DMS53 (cell line): ENCODE data around the gene TLCD1.
A peak's percentile ranks its signal among the peaks of the same experiment; 100 is the strongest.

Source experiments
- DNase-seq: peaks from one replicate; lab custom pipeline; 2025; lab: John Stamatoyannopoulos, UW

TLCD1 gene

DNA sequence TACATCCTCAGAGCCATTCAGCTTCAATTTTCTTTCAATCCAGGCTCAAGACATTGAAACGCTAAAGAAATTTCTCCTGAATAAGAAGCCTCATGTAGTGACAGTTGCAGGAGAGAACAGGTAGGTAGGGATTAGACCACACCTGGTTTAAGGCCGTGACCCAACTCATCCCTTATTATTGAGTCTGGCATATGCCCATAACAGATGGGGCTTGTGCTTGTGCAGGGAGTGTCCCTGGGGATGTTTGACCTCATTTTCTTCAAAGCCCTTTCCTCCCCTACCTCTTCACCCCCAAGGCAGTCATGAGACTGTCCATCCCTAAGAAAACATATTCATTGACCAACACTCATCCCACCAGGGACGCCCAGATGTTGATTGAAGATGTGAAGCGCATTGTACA lies 39.7 kb downstream of the TLCD1 start:
- DNase-seq: no peak

DNA sequence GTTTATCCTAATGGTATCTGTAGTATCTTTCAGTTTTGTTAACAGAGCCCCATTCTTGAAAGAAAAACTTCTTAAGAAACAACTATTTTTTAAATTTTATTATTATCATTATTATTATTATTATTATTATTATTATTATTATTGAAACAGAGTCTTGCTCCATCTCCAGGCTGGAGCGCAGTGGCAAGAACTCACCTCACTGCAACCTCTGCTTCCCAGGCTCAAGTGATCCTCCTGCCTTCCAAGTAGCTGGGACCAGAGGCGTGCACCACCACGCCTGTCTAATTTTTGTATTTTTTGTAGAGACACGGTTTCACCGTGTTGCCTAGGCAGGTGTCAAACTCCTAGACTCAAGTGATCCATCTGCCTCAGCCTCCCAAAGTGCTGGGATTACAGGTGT lies 40.7 kb downstream of the TLCD1 start:
- no peak for DNase-seq

DNA sequence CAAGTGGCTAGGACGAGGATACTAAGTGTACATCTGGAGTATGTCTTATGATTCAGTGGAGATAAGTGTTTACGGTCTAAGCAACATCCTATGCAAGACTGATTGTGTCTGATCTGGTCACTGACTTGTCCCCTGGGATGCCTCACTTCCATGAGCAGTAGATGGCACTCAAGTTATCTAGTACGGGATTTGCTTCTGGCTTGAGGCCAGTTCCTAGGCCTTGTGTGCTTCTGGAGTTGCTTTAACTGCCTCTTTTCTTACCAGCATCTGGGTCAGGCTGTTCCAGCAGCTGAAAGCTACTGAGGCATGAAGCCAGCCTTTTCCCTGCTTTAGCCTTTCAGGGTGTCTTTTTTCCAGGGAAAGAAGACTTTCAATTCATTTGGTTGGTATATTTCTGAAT lies 41.1 kb downstream of the TLCD1 start:
- DNase-seq: peak; percentile 80

DNA sequence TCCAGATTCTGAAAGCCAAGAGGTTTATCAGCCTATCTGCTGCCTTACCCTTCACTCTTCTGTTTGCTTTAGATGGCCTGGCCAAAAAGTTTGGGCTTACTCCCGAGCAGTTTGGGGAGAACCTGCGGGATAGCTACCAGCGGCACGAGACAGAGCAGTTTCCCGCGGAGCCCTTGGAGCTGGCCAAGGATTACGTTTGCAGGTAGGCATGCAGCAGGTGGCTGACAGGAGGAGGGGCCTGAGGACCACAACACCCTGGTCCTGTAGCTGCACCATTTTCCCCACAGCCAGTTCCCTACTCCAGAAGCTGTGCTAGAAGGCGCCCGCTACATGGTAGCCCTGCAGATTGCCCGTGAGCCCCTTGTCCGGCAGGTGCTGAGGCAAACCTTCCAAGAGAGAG lies 43.4 kb downstream of the TLCD1 start:
- DNase-seq: no peak

DNA sequence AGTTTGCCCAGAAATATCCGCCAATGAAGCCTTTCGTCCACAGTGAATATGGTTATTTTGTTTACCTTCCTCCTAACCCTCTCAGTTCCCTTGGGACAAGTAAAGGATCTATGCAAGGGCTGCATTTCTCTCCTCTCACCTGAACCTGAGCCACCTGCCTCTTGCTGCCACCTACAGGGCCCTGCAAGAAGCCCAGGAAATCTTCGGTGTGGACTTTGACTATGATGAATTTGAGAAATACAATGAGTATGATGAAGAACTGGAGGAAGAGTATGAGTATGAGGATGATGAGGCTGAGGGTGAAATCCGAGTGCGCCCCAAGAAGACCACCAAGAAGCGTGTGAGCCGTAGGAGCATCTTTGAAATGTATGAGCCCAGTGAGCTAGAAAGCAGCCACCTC lies 50.1 kb downstream of the TLCD1 start:
- DNase-seq: peak; percentile 54

DNA sequence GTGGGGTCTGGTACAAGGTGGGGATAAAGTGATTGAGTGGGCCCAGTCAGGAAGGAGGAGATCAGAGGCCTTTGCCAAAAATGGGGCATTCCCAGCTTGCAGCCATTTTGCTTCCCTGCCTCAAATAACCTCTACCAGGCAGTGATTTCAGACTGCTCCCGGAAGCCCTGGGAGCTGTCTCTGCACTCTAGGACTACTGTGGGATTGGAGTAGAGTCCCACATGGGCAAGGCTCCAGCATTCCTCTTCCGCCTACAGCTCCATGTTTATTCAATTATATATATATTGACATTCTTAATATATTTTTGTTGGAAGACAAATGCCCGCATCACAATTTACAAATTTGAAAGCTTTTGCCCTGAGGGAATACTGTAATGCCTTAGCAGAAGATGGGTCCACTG lies 50.5 kb downstream of the TLCD1 start:
- DNase-seq: no peak
